Posterior cingulate gyrus (tissue), 11 donors: ENCODE measurements around the gene FAM20C.
"Not testable (repeated sequence)": the region's sequence is repeated elsewhere in the genome, so short reads cannot be mapped to it uniquely, and the experiment has no call there.

ENCODE experiments used
- DNase-seq, 10 donors: peaks; one replicate each; pipeline versions ENCODE4 v3.0.0 to v3.0.0-alpha.2; 2020 to 2021; ENCODE audit warnings: mixed read lengths in 3 of 10
- intact Hi-C: fragments of 100-400 bp; cut with DNase I; formaldehyde crosslinking; loops from one replicate; pipeline ENCODE4 v1.15.1; 2023

FAM20C gene

DNA sequence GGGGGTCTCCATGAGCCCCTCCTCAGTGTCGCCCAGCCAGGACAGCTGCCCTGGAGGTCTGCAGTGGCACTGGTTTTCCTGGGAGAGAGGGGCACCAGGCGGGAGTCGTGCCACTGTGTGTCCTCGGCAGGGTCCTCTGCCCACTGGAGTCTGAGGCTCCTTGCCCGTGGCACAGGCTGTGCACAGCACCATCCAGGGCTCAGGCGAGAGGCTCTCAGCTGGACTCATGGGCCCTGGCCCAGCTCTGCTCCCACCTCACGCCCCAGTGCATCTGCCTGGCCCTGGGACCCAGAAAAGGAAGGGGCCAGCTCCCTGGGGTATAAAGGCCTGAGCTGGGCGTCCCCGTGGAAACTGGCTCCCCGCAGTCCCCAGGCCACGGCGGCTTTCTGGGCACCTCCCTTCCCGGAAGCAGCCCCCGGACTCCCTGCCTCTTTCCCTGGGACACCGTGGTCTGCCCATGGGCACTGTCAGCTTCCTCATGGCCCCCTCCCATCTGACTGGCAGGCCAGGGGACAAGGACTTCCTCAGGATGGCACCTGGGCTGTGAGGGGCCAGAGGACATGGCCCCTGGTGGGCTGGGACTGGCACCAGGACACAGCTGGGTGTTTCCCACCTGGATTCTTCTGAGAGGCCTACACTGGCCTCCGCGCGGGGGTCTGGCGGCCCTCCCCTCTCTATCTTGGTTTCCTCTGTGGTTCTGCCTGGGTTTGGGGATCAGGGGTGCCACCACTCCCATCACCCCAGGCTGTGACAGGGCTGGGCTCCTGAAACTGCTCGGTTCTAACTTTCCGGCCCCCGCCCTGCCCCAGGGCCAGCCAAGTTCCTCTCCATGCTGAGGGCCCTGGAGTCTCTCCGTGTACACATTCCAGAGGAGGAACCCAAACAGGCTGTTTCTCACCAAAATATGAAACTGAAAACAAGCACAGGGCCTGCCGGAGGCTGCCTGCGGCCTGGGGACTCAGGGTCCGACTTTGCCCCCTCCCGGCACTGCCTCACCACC, 103.1 kb downstream of the FAM20C start:
- peak in 2 of 10 donors; percentile 47 to 74 for DNase-seq
- intact Hi-C loops = no loop called here

DNA sequence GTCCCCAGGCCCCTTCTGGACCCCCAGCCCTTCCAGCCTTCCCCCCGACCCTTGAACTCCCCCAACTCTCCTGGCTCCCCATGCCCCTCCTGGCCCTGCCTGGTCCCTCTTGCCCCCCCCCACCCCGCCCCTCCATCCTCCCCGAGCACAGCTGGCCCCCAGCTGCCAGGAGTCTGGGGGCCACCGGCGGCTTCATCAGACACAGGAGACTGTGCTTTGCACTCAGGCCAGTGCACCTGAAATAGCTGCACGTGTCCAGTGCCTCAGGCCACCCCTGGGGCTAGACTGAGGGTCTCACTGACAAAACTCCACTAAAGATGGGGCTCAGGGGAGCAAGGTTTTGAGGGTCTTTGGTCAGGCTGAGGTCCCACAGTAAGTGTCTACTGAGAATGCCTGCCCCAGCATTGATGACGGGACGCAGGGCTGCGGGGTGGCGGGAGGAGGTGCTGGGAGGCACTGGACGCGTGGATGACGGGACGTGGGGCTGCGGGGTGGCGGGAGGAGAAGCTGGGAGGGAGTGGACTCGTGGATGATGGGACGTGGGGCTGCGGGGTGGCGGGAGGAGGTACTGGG, 104.1 kb downstream of the FAM20C start:
- intact Hi-C loops = no loop called here
- peak in 2 of 10 donors; percentile 60 to 69 for DNase-seq

DNA sequence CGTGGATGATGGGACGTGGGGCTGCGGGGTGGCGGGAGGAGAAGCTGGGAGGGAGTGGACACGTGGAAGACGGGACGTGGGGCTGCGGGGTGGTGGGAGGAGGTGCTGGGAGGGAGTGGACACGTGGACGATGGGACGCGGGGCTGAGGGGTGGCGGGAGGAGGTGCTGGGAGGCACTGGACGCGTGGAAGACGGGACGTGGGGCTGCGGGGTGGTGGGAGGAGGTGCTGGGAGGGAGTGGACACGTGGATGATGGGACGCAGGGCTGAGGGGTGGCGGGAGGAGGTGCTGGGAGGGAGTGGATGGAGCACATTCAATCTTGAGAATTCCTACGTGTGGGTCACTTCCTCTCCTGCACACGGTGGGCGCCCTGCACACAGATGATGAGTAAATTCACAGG, 104.8 kb downstream of the FAM20C start:
- peak in 2 of 10 donors; percentile 30 to 55 for DNase-seq
- intact Hi-C loops = not testable (repeated sequence)

DNA sequence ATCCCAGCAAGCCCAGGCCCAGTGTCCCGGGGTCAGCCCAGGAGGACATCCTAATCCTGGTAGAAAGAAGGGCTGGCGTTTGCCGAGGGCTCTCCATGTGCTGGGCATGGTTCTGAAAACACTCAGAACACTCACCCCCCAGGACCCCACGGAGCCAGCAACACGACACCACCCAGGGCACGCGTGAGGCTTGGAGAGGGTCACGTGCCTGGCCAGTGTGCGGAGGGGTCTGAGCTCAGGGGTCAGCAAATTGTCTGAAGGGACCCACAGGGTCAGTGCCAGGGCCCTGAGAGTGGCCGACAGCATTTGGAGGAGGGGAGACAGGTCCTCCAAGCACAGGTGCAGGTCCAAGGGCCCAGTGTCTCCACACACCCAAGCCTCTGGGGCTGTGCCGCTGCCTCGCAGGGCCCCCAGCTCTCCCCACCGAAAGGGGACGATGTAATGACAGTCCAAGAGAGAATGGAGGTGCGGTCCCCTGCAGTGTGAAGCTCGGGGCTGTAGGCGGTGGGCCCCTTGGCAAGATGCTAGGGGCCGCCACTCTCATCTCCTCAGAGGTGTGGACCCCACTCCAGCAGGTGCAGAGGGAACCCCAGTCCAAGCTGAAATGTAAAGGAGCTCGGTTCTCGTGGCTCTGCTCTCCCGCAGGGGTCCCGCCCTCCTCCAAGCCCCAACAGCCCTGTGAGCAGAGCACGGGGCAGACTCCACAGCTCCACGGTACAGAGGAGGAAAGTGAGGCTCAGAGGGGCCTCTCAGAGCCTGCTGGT, 105.4 kb downstream of the FAM20C start:
- intact Hi-C loops = no loop called here
- DNase-seq = peak in 2 of 10 donors; percentile 50 to 63

DNA sequence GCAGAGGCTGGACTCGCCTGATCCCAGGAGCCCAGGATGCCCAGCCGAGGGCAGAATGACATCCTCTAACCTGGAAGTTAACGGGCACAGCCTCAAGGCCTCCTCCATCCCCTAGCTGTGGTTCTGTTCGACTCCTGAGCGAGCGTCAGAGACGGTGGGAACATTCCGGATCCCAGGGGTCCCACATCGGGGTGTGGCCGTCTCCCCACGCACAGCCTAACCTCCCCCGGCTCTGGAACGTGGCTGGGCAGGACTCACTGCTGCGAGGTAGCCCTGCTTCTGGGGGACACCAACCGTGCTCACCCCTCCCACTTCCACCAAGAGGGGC, 106.0 kb downstream of the FAM20C start:
- intact Hi-C loops = no loop called here
- peak in 2 of 10 donors; percentile 31 to 57 for DNase-seq

DNA sequence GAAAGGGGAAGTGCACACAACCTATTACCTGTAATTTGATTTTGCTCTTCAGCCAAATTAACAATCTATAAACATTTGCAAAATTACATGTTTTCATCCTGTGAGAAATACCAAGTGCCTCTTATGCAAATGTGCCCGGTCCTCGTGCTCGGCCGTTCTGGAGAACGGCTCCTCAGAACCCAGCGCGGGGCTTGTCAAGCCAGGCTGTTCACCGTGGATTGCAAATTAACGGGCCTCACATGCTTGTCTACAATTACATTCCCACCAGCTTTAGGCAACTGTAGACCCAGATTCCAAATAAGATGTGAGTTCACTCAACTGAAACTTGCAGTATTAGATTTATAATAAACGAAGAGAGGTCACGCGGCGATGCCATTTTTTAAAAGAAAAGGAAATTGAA, 106.4 kb downstream of the FAM20C start:
- DNase-seq = no peak
- intact Hi-C loops = no loop called here

DNA sequence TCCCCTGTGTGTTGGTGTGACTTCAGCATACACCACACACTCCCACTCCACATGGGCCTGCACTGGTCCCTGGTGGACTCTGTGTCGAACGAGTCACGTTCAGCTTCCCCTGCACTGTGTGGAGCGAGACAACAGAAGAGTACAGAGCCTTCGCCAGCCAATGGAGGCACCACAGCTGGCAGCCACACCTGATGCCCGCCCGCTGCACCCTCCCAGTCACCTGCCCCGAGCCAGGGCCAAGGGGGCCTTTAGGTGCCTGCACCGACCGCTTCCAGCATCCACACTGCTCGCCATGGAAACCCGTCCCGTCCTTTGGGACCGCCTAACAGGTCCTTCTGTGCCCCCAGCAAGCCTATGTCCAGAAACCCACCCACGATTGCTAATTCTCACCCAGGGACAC, 106.8 kb downstream of the FAM20C start:
- intact Hi-C loops = no loop called here
- peak in 1 of 10 donors; percentile 72 for DNase-seq

DNA sequence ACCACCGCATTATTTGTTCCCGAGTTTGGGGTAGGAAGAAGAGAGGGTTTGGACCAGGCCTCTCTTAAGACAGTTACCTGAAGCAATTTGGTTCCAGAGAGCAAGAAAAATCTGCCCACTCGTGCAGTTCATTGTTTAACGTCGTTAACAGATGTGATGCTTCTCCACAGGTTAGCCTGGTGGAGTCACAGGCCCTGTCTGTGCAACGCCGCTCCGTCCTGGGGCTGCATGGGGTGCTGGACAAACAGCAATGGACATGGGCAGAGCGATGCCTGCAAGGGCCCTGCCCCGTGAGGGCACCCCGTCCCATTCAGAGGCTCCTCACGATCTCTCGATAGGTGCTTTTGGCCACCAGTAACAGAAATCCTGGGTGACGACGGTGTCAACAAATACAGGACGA, 107.3 kb downstream of the FAM20C start:
- peak in 1 of 10 donors; percentile 46 for DNase-seq
- intact Hi-C loops = no loop called here

DNA sequence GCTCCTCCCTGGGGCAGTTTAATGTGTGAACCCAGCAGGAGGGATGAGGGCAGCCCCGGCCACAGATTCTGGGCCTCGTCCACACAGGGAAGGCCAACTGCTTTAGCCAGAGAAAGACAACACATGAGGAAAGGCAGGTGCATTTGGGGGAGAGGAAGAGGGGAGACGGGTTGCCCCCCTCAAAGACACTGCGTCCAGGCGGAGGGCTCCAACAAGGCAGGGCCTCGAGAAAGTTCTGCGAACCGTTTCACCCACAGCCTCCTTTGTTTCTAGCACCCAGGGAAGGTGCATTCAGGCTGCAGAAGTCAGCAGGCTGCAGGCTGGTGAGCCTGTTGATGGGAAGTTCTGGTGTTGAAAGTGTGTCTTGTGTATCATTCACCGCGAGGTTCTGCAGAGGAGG, 107.7 kb downstream of the FAM20C start:
- DNase-seq = peak in 1 of 10 donors; percentile 53
- intact Hi-C loops = no loop called here

DNA sequence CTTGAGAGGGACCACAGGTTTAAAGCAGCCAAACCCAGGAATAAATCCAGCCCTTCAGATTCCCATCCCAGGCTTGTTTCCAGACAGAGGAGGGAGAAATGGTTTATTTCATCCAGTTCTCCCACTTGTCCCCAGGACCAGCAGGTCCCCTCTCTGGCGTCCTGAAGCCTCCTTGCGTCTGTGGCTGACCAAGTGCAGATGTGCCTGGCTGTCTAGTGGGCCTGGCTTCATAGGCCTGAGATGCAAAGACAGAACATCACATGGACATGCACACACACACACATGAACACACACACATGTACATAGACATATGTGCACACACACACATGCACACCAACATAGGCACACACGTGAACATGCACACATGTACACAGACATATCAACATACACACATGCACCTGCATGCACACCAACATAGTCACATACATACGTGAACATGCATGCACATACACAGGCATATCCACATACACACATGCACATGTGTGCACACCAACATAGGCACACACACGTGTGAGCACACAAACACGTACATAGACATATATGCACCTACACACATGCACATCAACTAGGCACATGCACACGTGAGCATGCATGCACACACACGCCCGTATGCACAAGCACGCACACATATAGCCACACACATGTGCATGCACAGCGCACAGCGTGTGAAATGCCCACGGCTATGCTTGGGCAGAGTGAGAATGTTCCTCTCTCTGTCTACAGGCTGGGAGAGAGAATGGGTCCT, 108.3 kb downstream of the FAM20C start:
- intact Hi-C loops = no loop called here
- peak in 1 of 10 donors; percentile 49 for DNase-seq

DNA sequence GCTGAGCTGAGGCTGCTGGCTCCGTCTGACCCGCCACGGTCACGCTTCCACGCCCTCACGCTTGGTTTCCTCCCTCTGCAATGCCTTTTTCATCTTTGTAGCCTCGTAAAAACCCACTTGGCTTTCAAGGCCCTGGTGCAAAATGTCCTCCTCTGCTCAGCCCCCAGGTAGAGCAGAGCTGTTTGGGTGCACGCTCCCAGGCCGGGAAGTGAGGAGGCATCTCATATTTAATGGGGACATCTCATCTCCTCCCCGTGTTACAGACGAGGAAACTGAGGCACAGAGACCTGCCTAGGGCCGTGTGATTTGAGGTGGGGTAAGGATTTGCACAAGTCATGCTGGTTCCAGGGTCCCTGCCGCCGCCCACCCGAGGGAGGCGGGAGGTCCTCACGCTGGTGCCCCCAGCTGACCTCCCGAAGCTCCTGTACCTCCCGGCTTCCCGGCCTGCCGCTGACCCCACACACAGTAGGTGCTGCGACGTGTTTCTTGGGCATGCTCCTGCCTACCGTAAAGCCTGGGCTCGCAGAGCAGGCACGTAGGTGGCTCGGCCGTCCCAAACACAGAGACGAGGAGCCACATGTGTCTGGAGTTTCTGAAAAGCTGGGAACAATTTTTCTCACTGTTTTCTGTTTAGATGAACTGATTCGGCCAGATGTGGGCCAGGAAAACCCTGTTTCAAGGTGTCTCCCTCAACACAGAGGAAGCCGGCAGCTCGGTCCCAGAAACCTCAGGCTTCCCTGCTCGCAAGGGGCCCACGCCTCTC, 109.1 kb downstream of the FAM20C start:
- intact Hi-C loops = no loop called here
- peak in 2 of 10 donors; percentile 61 to 67 for DNase-seq

DNA sequence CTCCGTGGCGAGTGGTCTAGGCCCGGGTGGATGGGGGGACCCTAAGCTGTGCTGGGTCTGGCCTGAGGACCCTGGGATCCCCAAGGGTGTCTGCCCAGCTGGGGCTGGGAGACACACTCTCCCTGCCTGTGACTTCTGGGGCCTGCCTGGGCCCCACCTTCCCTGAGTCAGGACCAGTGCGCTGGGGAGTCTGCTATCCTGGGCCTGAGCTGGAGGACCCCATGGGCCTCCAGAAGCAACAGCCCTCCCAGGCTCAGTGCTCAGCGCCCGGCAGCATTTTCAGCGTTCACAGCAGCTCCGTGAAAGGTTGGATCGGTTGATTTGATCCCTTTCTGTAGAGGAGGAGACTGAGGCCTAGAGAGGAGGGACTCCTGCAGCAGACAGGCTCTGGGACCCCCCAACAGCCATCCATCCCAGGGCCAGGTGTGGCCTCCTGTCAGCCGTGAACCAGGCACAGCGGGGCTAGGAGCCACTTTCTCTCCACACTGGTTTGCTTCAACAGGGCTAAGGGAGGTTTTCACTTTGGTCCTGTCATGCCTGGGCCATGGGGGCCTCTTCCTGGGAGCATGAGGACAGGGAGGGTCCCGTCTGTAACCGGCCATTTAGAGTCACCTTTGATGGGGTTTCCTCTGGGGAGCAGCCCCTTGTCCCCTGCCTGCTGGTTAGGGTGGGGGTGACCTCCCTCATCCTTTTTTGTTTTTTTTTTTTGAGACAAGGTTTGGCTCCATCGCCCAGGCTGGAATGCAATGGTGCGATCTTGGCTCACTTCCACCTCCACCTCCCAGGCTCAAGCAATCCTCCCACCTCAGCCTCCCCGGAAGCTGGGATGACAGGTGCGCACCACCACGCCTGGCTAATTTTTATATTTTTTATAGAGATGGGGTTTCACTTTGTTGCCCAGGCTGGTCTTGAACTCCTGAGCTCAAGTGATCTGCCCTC, 110.0 kb downstream of the FAM20C start:
- DNase-seq = peak in 4 of 10 donors; percentile 3 to 47 (median 44)
- intact Hi-C loops = no loop called here

DNA sequence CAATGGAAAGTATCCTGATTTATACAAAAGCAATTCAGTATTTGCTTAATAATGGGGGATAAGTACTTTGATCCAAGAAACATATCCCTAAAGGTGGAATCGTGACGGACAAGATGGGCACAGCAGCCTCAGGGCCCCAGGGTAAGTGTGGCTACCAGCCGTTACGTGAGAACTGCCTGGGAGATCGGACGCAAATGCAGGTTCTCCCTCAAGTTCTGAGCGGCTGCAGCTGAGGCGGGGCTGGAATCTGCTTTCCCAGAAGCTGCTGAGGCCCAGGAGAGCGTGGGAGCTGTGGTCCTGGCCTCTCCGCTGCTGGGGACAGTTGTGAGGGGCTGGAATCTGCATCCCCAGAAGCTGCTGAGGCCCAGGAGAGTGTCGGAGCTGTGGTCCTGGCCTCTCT, 111.1 kb downstream of the FAM20C start:
- intact Hi-C loops = no loop called here
- peak in 3 of 10 donors; percentile 4 to 53 (median 53) for DNase-seq

DNA sequence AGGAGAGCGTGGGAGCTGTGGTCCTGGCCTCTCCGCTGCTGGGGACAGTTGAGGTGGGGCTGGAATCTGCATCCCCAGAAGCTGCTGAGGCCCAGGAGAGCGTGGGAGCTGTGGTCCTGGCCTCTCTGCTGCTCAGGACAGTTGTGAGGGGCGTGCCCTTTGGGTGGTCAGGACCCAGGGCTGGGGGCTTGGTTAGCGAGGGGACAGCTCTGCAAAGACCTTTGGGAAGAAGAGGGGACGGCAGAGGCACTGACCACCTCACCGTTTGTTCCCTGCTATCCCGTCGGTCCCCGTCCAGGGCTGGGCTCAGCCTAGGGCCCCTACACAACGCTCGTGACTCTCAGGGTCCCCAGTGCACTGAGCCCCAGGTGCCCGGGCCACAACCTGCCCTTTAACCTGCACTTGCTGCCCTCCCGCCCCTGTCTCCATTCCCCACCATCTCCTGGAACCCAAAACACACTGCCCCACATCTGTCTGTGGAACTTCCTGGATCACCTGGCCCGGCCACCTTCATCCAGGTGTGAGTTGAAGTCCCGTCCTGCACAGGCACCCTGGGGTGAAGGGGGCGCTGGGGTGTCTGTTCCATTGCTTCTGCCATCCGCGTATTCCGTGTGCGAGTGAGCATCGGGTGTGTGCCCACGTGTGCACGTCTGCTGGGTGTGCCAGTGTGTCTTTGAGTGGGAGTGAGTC, 111.7 kb downstream of the FAM20C start:
- intact Hi-C loops = no loop called here
- DNase-seq = peak in 3 of 10 donors; percentile 6 to 78 (median 47)

DNA sequence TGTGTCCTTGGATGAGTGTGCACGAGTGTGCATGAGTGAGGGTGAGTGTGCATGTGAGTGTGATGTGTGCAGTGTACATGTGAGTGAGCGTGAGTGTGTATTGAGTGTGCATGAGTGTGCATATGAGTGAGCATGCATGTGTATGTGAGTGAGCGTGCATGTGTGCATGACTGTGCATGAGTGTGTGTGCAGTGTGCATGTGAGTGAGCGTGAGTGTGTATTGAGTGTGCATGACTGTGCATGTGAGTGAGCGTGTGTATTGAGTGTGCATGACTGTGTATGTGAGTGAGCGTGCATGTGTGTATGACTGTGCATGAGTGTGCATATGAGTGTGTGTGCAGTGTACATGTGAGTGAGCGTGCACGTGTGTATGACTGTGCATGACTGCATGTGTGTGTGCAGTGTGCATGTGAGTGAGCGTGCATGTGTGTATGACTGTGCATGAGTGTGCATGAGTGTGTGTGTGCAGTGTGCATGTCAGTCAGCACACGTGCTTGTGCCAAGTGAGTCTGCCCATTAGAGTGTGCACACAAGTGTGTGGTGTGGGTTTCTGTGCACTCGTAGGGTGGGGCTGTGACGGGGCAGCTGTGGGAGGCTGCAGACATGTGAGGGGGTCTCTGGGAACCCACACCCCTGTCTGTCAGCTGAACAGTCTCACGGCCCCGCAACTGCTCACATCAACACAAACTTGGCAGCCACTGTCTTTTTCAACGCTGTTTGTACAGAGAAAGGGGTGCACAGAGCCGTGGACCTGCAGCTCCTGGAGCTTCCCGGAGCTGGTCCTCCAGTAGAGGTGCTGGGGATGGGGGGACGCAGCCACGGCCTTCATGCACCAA, 112.4 kb downstream of the FAM20C start:
- DNase-seq = peak in 3 of 10 donors; percentile 53 to 71 (median 55)
- intact Hi-C loops = no loop called here

DNA sequence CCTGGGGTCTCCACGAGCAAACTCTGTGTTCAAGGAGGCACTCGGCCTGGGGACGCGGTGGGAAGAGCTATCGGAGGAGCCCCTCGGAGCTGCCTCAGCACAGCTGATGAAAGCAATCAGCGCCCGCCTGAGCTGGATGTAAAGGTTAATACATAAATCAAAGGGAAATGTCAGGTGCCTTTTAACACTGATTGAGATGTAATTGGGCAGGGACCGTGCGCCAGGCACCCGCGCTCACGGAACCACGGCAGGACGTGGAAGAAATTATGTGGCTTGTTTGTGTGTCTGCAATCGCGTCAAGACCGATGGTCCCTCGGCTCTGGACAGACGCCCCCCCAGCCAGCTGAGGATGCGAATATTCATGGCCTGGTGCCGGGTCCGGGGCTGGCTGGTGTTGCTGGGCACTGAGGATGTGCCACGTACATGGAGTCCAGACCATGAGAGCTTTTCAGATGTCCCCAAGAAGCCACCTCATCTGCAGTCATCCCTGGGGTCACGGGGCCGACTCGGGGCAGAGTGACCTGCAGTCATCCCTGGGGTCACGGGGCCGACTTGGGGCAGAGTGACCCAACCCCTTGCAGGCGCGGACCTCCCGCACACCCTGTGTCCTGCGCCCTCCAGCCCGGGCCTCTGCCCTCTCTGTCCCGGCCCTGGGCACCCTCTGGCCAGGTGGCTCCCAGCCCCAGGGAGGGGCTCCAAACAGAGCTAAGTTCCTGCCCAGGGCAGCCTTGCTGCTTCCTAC, 113.2 kb downstream of the FAM20C start:
- intact Hi-C loops = no loop called here
- peak in 4 of 10 donors; percentile 6 to 79 (median 48) for DNase-seq
